Astrocyte of the cerebellum (primary cell): ENCODE data around the gene SAP30.

ENCODE experiments used
- DNase-seq: peaks from one replicate; pipeline ENCODE4 v3.0.0-alpha.2; 2011; ENCODE audit warnings: low read depth
- H3K4me3 ChIP-seq: 2 replicates; pipeline ENCODE4 v1.5.1; 2011; ENCODE audit warnings: mild to moderate bottlenecking, low read depth, low read length, moderate library complexity
- in situ Hi-C: cut with HindIII; loops from 2 replicates; pipeline ENCODE4 v1.10.0; 2017; ENCODE audit warnings: low sequenced_read_pairs
- TF ChIP-seq, protein P1 (sequence below): IDR thresholded peaks from 2 replicates; pipeline ENCODE4 v1.5.1; 2012; ENCODE audit warnings: low read length, low read depth, moderate library complexity, mild to moderate bottlenecking; ENCODE audit errors: missing control alignments

SAP30 gene

DNA sequence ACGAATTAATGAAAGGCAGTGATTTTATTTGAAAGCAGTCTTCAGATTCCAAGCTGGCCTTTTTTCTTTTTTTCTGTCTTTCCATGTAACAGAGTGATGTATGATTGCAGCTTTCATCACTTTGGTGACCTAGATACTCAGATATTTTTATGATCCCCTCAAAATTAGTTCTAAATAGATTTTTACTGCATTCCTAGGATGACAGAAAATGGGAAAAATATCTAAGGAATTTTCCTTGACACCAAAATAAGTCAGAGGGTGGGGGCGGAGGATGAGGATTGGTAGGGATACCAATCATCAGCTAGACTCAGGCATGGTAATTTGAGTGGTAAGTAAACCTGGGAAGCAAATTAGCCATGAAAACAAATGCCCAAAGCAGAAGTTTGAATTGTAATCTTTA is 24.7 kb upstream of the SAP30 start:
- DNase-seq, result no peak
- in situ Hi-C loops, result no loop called here
- no peak overlapping the region for H3K4me3 ChIP-seq
- TF ChIP-seq, protein P1, sequence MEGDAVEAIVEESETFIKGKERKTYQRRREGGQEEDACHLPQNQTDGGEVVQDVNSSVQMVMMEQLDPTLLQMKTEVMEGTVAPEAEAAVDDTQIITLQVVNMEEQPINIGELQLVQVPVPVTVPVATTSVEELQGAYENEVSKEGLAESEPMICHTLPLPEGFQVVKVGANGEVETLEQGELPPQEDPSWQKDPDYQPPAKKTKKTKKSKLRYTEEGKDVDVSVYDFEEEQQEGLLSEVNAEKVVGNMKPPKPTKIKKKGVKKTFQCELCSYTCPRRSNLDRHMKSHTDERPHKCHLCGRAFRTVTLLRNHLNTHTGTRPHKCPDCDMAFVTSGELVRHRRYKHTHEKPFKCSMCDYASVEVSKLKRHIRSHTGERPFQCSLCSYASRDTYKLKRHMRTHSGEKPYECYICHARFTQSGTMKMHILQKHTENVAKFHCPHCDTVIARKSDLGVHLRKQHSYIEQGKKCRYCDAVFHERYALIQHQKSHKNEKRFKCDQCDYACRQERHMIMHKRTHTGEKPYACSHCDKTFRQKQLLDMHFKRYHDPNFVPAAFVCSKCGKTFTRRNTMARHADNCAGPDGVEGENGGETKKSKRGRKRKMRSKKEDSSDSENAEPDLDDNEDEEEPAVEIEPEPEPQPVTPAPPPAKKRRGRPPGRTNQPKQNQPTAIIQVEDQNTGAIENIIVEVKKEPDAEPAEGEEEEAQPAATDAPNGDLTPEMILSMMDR, result no peak

DNA sequence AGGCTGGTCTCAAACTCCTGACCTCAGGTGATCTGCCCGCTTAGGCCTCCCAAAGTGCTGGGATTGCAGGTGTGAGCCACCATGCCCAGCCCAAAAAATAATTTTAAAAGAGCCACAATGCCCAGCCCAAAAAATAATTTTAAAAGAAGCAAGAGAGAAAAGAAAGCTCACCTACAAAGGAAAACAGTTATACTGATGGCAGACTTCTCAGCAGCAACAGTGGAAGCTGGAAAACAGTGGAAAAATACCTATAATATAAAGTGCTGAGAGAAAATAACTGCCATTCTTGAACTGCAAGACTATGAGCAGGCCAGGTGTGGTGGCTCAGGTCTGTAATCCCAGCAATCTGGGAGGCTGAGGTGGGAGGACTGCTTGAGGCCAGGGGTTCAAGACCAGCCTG is 23.3 kb upstream of the SAP30 start:
- in situ Hi-C loops, result no loop called here
- TF ChIP-seq, protein P1, result no peak
- DNase-seq, result no peak
- no peak overlapping the region for H3K4me3 ChIP-seq

GRCh38 chr4:173357939-173358338 is 12.8 kb upstream of the SAP30 start:
- no peak for DNase-seq
- in situ Hi-C loops, result no loop called here
- H3K4me3 ChIP-seq, result no peak overlapping the region
- TF ChIP-seq, protein P1, result no peak

- in situ Hi-C loops, result no loop called here
- DNase-seq, result no peak
- no peak overlapping the region for H3K4me3 ChIP-seq
- TF ChIP-seq, protein P1, result peak; percentile 38
These were observed 10.1 kb upstream of the SAP30 start for GRCh38 chr4:173360587-173361221.

GRCh38 chr4:173362666-173363065 is 8.1 kb upstream of the SAP30 start:
- TF ChIP-seq, protein P1, result no peak
- H3K4me3 ChIP-seq, result no peak overlapping the region
- in situ Hi-C loops, result no loop called here
- no peak for DNase-seq

GRCh38 chr4:173365359-173365996 is 5.3 kb upstream of the SAP30 start:
- no peak overlapping the region for H3K4me3 ChIP-seq
- no peak for DNase-seq
- in situ Hi-C loops, result no loop called here
- TF ChIP-seq, protein P1, result no peak
